ENCODE data around the gene FAM156A. TPM values are rescaled to one million over a fixed set of nuclear protein-coding genes. Genes with fewer than 3 reads are reported as not detected.
"Not testable (repeated sequence)": the region's sequence is repeated elsewhere in the genome, so short reads cannot be mapped to it uniquely, and the experiment has no call there.

Gene FAM156A
- total RNA-seq, 1 donor from 2014 or later: 24.6 TPM

DNA sequence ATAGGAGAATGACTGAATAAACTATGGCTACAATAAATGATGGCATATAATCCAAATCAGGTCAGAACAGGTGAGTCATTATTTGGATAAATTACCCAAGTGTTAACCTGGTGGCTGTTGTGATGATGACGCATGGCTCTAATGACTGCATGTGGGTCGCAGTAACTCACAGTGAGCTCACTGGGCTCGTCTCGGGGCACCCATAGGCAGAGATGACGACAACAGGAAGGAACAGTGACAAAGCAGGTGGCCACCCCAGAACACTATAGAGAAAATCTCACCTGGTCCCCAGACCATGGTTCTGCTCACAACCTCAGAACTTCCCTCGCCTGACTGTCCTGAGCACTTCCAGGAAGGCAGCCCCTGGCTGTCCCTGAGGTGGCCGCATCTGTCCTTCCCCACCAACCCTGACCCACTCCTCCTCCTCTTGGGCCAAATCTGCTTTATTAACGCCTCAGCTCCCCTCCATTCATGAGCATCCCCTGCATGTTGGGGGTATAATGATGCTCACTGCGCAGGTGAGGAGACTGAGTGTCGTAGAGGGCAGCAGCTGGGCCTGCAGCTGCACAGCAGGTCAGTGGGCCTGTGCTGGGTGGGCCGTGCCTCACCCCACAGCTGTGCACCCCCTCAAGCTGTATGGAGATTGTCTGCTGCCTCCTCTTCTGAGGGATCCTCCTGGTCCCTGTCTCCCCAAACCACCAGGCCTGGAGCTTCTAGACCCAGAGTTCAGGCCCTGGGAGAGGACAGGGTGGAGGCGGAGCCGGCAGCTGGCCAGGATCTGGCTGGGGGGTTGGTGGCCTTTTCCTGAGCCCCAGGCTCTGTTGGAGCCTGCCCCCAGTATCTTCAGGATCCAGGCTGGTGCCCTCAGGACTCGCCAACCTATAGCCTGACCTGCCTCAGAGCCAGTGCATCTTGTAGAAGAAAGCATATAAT is 30.9 kb upstream of the FAM156A start:
- Mint-ChIP-seq H3K27me3 (ENCODE audit: low read depth) (no peaks in the 10 kb centered on the region), H3K27ac (ENCODE audit: unreplicated experiment) (no peak overlapping the region), H3K36me3 (ENCODE audit: low read depth) (no peaks in the 10 kb centered on the region), H3K4me1 (peaks cover 11% of the 10 kb centered on the region), H3K4me3 (no peak overlapping the region), H3K9me3 (no peaks in the 10 kb centered on the region)
- TF ChIP-seq, protein P1, sequence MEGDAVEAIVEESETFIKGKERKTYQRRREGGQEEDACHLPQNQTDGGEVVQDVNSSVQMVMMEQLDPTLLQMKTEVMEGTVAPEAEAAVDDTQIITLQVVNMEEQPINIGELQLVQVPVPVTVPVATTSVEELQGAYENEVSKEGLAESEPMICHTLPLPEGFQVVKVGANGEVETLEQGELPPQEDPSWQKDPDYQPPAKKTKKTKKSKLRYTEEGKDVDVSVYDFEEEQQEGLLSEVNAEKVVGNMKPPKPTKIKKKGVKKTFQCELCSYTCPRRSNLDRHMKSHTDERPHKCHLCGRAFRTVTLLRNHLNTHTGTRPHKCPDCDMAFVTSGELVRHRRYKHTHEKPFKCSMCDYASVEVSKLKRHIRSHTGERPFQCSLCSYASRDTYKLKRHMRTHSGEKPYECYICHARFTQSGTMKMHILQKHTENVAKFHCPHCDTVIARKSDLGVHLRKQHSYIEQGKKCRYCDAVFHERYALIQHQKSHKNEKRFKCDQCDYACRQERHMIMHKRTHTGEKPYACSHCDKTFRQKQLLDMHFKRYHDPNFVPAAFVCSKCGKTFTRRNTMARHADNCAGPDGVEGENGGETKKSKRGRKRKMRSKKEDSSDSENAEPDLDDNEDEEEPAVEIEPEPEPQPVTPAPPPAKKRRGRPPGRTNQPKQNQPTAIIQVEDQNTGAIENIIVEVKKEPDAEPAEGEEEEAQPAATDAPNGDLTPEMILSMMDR (conservative IDR thresholded peaks at IDR 0.05): no peak
- no peak for DNase-seq (ENCODE audit: low read depth, low spot score)

- Mint-ChIP-seq H3K27me3 (ENCODE audit: low read depth) (no peaks in the 10 kb centered on the region), H3K9me3 (no peaks in the 10 kb centered on the region), H3K27ac (ENCODE audit: unreplicated experiment) (peak overlapping the region; percentile 99), H3K4me3 (peak overlapping the region; percentile 44), H3K36me3 (ENCODE audit: low read depth) (no peaks in the 10 kb centered on the region), H3K4me1 (peaks cover 23% of the 10 kb centered on the region)
- TF ChIP-seq, protein P1 (conservative IDR thresholded peaks at IDR 0.05): no peak
- no peak for DNase-seq (ENCODE audit: low read depth, low spot score)
Measured at GRCh38 chrX:52983321-52984000, 25.1 kb upstream of the FAM156A start.

- H3K4me3 Mint-ChIP-seq: no peak overlapping the region
- H3K27me3 Mint-ChIP-seq (ENCODE audit: low read depth): no peaks in the 10 kb centered on the region
- peaks cover 23% of the 10 kb centered on the region for H3K4me1 Mint-ChIP-seq
- no peaks in the 10 kb centered on the region for H3K36me3 Mint-ChIP-seq (ENCODE audit: low read depth)
- no peak overlapping the region for H3K27ac Mint-ChIP-seq (ENCODE audit: unreplicated experiment)
- TF ChIP-seq, protein P1 (conservative IDR thresholded peaks at IDR 0.05): no peak
- H3K9me3 Mint-ChIP-seq: peaks cover 2% of the 10 kb centered on the region
- no peak for DNase-seq (ENCODE audit: low read depth, low spot score)
Measured at GRCh38 chrX:52979993-52980392, 21.7 kb upstream of the FAM156A start.

DNA sequence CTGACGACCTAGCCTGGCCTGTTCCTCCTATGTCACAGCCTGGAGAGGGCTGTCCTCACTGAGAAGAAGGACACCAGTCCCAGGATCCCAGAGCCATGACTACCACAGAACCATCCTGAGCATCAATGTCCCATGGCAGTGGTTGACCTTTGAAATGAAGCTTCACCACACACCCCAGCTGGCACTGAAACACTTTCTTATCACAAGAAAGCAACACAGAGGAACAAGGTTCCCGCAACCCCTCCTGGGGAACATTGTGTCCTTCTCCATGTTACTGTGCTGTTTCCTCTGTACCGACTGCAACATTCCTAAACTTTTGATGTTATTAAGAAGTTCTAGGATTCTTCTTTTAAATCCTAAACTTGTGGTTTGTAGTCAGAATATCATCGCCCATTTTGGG is 21.2 kb upstream of the FAM156A start:
- no peak for DNase-seq (ENCODE audit: low read depth, low spot score)
- no peaks in the 10 kb centered on the region for H3K27me3 Mint-ChIP-seq (ENCODE audit: low read depth)
- no peak overlapping the region for H3K4me3 Mint-ChIP-seq
- H3K27ac Mint-ChIP-seq (ENCODE audit: unreplicated experiment): peak overlapping the region; percentile 72
- peaks cover 2% of the 10 kb centered on the region for H3K9me3 Mint-ChIP-seq
- TF ChIP-seq, protein P1 (conservative IDR thresholded peaks at IDR 0.05): no peak
- peaks cover 23% of the 10 kb centered on the region for H3K4me1 Mint-ChIP-seq
- no peaks in the 10 kb centered on the region for H3K36me3 Mint-ChIP-seq (ENCODE audit: low read depth)

DNA sequence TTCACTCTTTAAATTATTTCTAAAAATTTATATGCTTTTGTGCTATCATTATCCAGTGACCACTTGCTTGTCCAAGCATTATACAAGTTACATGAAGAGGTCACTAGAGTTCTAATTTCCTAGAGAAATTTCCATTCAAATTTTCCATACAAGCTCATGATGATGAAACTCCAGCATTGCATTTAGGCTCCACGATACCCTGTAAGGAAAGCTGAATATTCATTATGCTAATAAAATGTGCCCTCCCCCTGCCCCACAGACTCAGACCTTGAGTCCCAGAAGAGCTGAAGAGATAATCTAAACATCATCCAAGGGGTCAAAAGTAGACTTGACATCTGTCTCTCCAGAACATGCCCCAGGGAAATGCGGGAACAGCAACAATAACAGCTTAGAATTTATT is 19.6 kb upstream of the FAM156A start:
- H3K4me1 Mint-ChIP-seq: peaks cover 9% of the 10 kb centered on the region
- no peaks in the 10 kb centered on the region for H3K36me3 Mint-ChIP-seq (ENCODE audit: low read depth)
- H3K9me3 Mint-ChIP-seq: peaks cover 2% of the 10 kb centered on the region
- TF ChIP-seq, protein P1 (conservative IDR thresholded peaks at IDR 0.05): no peak
- no peak overlapping the region for H3K4me3 Mint-ChIP-seq
- H3K27ac Mint-ChIP-seq (ENCODE audit: unreplicated experiment): no peak overlapping the region
- H3K27me3 Mint-ChIP-seq (ENCODE audit: low read depth): no peaks in the 10 kb centered on the region
- DNase-seq (ENCODE audit: low read depth, low spot score): no peak

DNA sequence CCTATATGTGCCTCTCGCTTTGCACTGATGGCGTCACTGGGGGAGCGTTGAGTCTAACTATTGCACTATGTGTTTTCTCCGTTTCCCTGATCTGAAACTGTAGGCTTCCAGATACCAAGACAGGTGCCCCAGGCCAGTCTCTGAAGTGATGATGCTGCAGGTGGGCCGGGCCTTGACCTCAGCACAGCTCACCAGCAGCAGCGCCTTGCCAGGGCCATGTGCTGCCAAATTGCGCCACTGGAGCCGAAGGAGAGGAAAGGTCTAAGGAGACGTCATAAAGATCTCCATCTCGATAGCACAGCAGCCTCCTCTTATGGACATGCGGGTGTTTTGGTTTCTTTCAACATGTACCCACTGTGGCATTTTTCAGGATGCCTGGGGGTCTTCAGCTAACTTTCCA is 17.3 kb upstream of the FAM156A start:
- not testable (repeated sequence) for DNase-seq (ENCODE audit: low read depth, low spot score); H3K27me3 Mint-ChIP-seq (ENCODE audit: low read depth); H3K4me3 Mint-ChIP-seq; H3K9me3 Mint-ChIP-seq; H3K4me1 Mint-ChIP-seq; H3K36me3 Mint-ChIP-seq (ENCODE audit: low read depth)
- H3K27ac Mint-ChIP-seq (ENCODE audit: unreplicated experiment): peak overlapping the region; percentile 19

- H3K4me1 Mint-ChIP-seq; H3K4me3 Mint-ChIP-seq; H3K9me3 Mint-ChIP-seq; DNase-seq (ENCODE audit: low read depth, low spot score); H3K36me3 Mint-ChIP-seq (ENCODE audit: low read depth); H3K27me3 Mint-ChIP-seq (ENCODE audit: low read depth); H3K27ac Mint-ChIP-seq (ENCODE audit: unreplicated experiment): not testable (repeated sequence)
Measured at GRCh38 chrX:52974336-52974992, 16.1 kb upstream of the FAM156A start.

GRCh38 chrX:52967922-52968321 is 9.6 kb upstream of the FAM156A start:
- H3K36me3 Mint-ChIP-seq (ENCODE audit: low read depth); H3K4me3 Mint-ChIP-seq; H3K9me3 Mint-ChIP-seq; DNase-seq (ENCODE audit: low read depth, low spot score); H3K4me1 Mint-ChIP-seq; H3K27me3 Mint-ChIP-seq (ENCODE audit: low read depth); H3K27ac Mint-ChIP-seq (ENCODE audit: unreplicated experiment): not testable (repeated sequence)

Measured in neural crest cell (in vitro differentiated cells).